DND-41 (cell line): Measurements from ENCODE around the gene MT1HL1.

ENCODE experiments used
- EZH2 ChIP-seq: IDR thresholded peaks from 3 replicates; pipeline ENCODE4 v1.6.1; 2012; ENCODE audit warnings: borderline replicate concordance, low read depth, mild to moderate bottlenecking, moderate library complexity, low read length, inconsistent platforms; ENCODE audit not compliant: severe bottlenecking
- TF ChIP-seq, protein P1 (sequence below): IDR thresholded peaks from 2 replicates; pipeline ENCODE4 v1.5.1; 2012; ENCODE audit warnings: borderline replicate concordance, low read length, moderate library complexity, mild to moderate bottlenecking; ENCODE audit not compliant: poor library complexity, severe bottlenecking; ENCODE audit errors: extremely low read depth

GRCh38 chr1:237050915-237051314 lies 46.7 kb upstream of the MT1HL1 start:
- TF ChIP-seq, protein P1, sequence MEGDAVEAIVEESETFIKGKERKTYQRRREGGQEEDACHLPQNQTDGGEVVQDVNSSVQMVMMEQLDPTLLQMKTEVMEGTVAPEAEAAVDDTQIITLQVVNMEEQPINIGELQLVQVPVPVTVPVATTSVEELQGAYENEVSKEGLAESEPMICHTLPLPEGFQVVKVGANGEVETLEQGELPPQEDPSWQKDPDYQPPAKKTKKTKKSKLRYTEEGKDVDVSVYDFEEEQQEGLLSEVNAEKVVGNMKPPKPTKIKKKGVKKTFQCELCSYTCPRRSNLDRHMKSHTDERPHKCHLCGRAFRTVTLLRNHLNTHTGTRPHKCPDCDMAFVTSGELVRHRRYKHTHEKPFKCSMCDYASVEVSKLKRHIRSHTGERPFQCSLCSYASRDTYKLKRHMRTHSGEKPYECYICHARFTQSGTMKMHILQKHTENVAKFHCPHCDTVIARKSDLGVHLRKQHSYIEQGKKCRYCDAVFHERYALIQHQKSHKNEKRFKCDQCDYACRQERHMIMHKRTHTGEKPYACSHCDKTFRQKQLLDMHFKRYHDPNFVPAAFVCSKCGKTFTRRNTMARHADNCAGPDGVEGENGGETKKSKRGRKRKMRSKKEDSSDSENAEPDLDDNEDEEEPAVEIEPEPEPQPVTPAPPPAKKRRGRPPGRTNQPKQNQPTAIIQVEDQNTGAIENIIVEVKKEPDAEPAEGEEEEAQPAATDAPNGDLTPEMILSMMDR: no peak
- no peak for TF ChIP-seq EZH2
